ENCODE data around the gene RBM26. TPM values are rescaled to one million over a fixed set of nuclear protein-coding genes. Genes with fewer than 3 reads are reported as not detected.
A peak's percentile ranks its signal among the peaks of the same experiment; 100 is the strongest.

The RBM26 gene
- total and polyA plus RNA-seq, 12 donors = 7.5 to 46.8 (median 24.5) TPM

GRCh38 chr13:79402679-79403078 lies 3.4 kb downstream of the RBM26 start:
- no peak overlapping the region for H3K27ac ChIP-seq
- no peaks in the 10 kb centered on the region for H3K9me3 ChIP-seq
- H3K36me3 ChIP-seq = peaks cover 0 to 22% (median 0%) of the 10 kb centered on the region in 9 donors
- peaks cover 0 to 84% (median 63%) of the 10 kb centered on the region in 9 donors for H3K4me1 ChIP-seq
- no peak overlapping the region for H3K4me3 ChIP-seq
- WGBS, 2 donors = 47 to 55% methylated on average over 2 of the region's 2 CpGs
- DNase-seq (no peak), ATAC-seq (no peak)
- no peak for TF ChIP-seq CTCF (IDR thresholded peaks at IDR 0.05)
- intact Hi-C loops (cut with DNase I) = no loop called here
- H3K27me3 ChIP-seq = no peaks in the 10 kb centered on the region

- no peak overlapping the region for H3K4me3 ChIP-seq
- no peak for ATAC-seq
Observed at GRCh38 chr13:79402074-79402635, 3.9 kb downstream of the RBM26 start.

GRCh38 chr13:79401259-79402070 lies 4.6 kb downstream of the RBM26 start:
- H3K27ac ChIP-seq = peak overlapping the region in 1 of 10 donors; percentile 24
- H3K9me3 ChIP-seq = peaks cover 0 to 4% (median 0%) of the 10 kb centered on the region in 11 donors
- H3K27me3 ChIP-seq = no peaks in the 10 kb centered on the region
- intact Hi-C loops (cut with DNase I) = no loop called here
- TF ChIP-seq CTCF (IDR thresholded peaks at IDR 0.05) = no peak
- WGBS, 2 donors = 58 to 64% methylated on average over 2 of the region's 2 CpGs
- H3K36me3 ChIP-seq = peaks cover 0 to 32% (median 0%) of the 10 kb centered on the region in 9 donors
- ATAC-seq (no peak), DNase-seq (no peak)
- peaks cover 0 to 72% (median 52%) of the 10 kb centered on the region in 9 donors for H3K4me1 ChIP-seq
- no peak overlapping the region for H3K4me3 ChIP-seq

More at GRCh38 chr13:79402074-79402635, 3.9 kb downstream of the RBM26 start:
- TF ChIP-seq CTCF (IDR thresholded peaks at IDR 0.05) = no peak
- WGBS, 2 donors = 47 to 64% methylated on average over 2 of the region's 2 CpGs
- Histone ChIP-seq H3K4me1 (peaks cover 0 to 79% (median 58%) of the 10 kb centered on the region in 9 donors), H3K36me3 (peaks cover 0 to 25% (median 0%) of the 10 kb centered on the region in 9 donors), H3K27ac (peak overlapping the region in 1 of 10 donors; percentile 24), H3K27me3 (no peaks in the 10 kb centered on the region), H3K9me3 (no peaks in the 10 kb centered on the region)
- DNase-seq = no peak
- intact Hi-C loops (cut with DNase I) = no loop called here

- ATAC-seq (no peak), DNase-seq (no peak)
- H3K9me3 ChIP-seq = peaks cover 0 to 18% (median 6%) of the 10 kb centered on the region in 11 donors
- no peak overlapping the region for H3K4me3 ChIP-seq
- H3K4me1 ChIP-seq = peaks cover 0 to 76% (median 50%) of the 10 kb centered on the region in 9 donors
- no peaks in the 10 kb centered on the region for H3K27me3 ChIP-seq
- WGBS, 2 donors = 43 to 53% methylated on average over 1 of the region's 1 CpG
- no peak for TF ChIP-seq CTCF (IDR thresholded peaks at IDR 0.05)
- peaks cover 0 to 43% (median 0%) of the 10 kb centered on the region in 9 donors for H3K36me3 ChIP-seq
- intact Hi-C loops (cut with DNase I) = no loop called here
- H3K27ac ChIP-seq = no peak overlapping the region
Observed at GRCh38 chr13:79398915-79399314, 7.1 kb downstream of the RBM26 start.

All from heart right ventricle (tissue), 16 donors.